AG08396 (cell line): ENCODE results near the gene ILK.

Experiments used
- DNase-seq: peaks from one replicate; pipeline ENCODE4 v3.0.0; 2012; ENCODE audit warnings: low spot score, mixed read lengths

The ILK gene

DNA sequence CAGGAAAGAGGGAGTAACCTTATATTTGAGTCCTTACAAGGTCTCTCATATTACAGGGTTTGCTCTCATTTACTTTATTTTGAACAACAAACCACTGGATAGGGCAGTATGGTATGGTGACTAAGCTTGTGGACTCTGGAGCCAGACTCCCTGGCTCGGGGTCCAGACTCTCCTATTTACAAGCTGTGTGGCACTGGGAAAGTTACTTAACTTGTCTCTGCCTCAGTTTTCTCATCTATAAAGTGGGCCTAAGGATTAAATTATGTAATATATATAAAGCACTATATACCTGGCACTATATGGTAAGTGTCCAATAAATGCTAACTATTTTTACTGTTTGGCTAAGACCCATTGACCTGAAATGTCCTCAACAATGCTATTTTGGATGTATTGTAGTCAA is 53.8 kb downstream of the ILK start:
- no peak for DNase-seq

DNA sequence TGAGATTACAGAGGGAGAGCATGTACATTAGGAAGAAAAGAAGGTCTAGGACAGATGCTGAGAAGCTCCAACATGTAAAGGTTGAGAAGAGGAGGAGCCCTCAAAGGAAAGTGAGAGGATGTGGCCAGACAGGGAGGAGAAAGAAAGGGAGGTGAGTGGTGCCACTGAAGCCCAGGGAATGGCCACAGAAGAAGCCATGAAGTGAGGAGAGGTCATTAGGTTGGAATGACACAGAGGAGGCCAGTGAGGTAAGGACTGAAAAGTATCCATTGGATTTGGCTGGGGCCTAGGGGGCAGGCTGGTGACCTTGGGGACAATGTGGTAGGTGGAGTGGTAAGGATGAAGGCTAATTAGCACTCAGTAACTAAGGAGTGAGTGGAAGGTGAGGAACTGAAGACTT is 55.1 kb downstream of the ILK start:
- DNase-seq, result no peak
